Endothelial cell (in vitro differentiated cells): Measurements from ENCODE around the gene HSF2. TPM values are rescaled to one million over a fixed set of nuclear protein-coding genes. Genes with fewer than 3 reads are reported as not detected.

Source experiments
- DNase-seq: peaks from one replicate; pipeline ENCODE4 v3.0.0; 2021; ENCODE audit warnings: low spot score
- H3K27ac Mint-ChIP-seq: one replicate; pipeline ENCODE4 v1.8.0; 2021; ENCODE audit warnings: mixed read lengths, inconsistent platforms; ENCODE audit not compliant: unreplicated experiment
- H3K27me3 Mint-ChIP-seq: one replicate; pipeline ENCODE4 v1.8.0; 2021; ENCODE audit warnings: mild to moderate bottlenecking, moderate library complexity, mixed read lengths, inconsistent platforms; ENCODE audit not compliant: unreplicated experiment
- H3K36me3 Mint-ChIP-seq: one replicate; pipeline ENCODE4 v1.8.0; 2021; ENCODE audit warnings: mild to moderate bottlenecking, low read depth, mixed read lengths, inconsistent platforms; ENCODE audit not compliant: unreplicated experiment
- H3K4me1 Mint-ChIP-seq: one replicate; pipeline ENCODE4 v1.8.0; 2021; ENCODE audit warnings: mild to moderate bottlenecking, mixed read lengths, inconsistent platforms; ENCODE audit not compliant: unreplicated experiment
- H3K4me3 Mint-ChIP-seq: one replicate; pipeline ENCODE4 v1.8.0; 2021; ENCODE audit warnings: mild to moderate bottlenecking, mixed read lengths, inconsistent platforms; ENCODE audit not compliant: unreplicated experiment
- H3K9me3 Mint-ChIP-seq: one replicate; pipeline ENCODE4 v1.8.0; 2021; ENCODE audit warnings: mixed read lengths, inconsistent platforms; ENCODE audit not compliant: unreplicated experiment
- CTCF ChIP-seq: fragments of 200-600 bp; sonication (generic); IDR thresholded peaks from one replicate; pipeline ENCODE4 v1.5.0; 2021; ENCODE audit warnings: antibody characterized with exemption; ENCODE audit not compliant: unreplicated experiment
- total RNA-seq: library from RNA; stranded (reverse); fragmentation: NEBNext Ultra II Directional; extraction: Animal tissue kit (Norgen Biotek cat#: 25700); gene quantifications from one replicate; pipeline ENCODE4 v1.2.1, GENCODE V29; 2021; ENCODE audit not compliant: unreplicated experiment

HSF2 gene
- total RNA-seq, 1 donor from 2014 or later = 13.9 TPM

- H3K36me3 Mint-ChIP-seq = no peaks in the 10 kb centered on the region
- peaks cover 20% of the 10 kb centered on the region for H3K4me1 Mint-ChIP-seq
- no peak overlapping the region for H3K27ac Mint-ChIP-seq
- H3K4me3 Mint-ChIP-seq = no peak overlapping the region
- TF ChIP-seq CTCF = peak; percentile 39
- H3K9me3 Mint-ChIP-seq = no peaks in the 10 kb centered on the region
- DNase-seq = no peak
- peaks cover 1% of the 10 kb centered on the region for H3K27me3 Mint-ChIP-seq
Observed at GRCh38 chr6:122405417-122405816, 6.0 kb downstream of the HSF2 start.

- DNase-seq = no peak
- Mint-ChIP-seq H3K27ac (no peak overlapping the region), H3K27me3 (peaks cover 1% of the 10 kb centered on the region), H3K36me3 (no peaks in the 10 kb centered on the region), H3K4me3 (no peak overlapping the region), H3K9me3 (no peaks in the 10 kb centered on the region), H3K4me1 (peaks cover 12% of the 10 kb centered on the region)
- TF ChIP-seq CTCF = no peak
Observed at GRCh38 chr6:122406187-122406586, 6.7 kb downstream of the HSF2 start.

GRCh38 chr6:122407712-122408111 is 8.3 kb downstream of the HSF2 start:
- no peak for TF ChIP-seq CTCF
- Mint-ChIP-seq H3K4me1 (peaks cover 11% of the 10 kb centered on the region), H3K27me3 (peaks cover 1% of the 10 kb centered on the region), H3K9me3 (no peaks in the 10 kb centered on the region), H3K36me3 (no peaks in the 10 kb centered on the region), H3K27ac (no peak overlapping the region), H3K4me3 (no peak overlapping the region)
- no peak for DNase-seq

DNA sequence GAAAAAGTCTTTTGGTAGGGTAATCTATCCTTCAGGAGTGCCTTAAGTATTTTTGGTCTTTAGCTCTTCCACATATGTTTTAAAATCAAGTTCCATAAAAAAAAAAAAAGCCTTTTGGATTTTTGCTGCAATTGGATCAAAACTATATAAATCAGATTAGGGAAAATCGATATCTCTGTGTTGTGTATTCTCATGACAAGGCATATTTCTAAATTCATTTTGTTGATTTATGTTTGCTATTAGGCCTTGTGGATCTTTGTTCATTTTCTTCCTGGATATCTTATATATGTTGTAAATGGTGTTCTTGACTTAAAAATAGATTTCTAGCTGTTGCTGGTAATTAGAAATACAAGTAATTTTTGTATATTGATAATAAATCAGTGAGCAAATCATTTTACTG is 8.8 kb downstream of the HSF2 start:
- Mint-ChIP-seq H3K36me3 (no peaks in the 10 kb centered on the region), H3K9me3 (no peaks in the 10 kb centered on the region), H3K4me1 (peaks cover 11% of the 10 kb centered on the region), H3K27me3 (peaks cover 1% of the 10 kb centered on the region), H3K27ac (no peak overlapping the region), H3K4me3 (no peak overlapping the region)
- TF ChIP-seq CTCF = no peak
- DNase-seq = no peak

DNA sequence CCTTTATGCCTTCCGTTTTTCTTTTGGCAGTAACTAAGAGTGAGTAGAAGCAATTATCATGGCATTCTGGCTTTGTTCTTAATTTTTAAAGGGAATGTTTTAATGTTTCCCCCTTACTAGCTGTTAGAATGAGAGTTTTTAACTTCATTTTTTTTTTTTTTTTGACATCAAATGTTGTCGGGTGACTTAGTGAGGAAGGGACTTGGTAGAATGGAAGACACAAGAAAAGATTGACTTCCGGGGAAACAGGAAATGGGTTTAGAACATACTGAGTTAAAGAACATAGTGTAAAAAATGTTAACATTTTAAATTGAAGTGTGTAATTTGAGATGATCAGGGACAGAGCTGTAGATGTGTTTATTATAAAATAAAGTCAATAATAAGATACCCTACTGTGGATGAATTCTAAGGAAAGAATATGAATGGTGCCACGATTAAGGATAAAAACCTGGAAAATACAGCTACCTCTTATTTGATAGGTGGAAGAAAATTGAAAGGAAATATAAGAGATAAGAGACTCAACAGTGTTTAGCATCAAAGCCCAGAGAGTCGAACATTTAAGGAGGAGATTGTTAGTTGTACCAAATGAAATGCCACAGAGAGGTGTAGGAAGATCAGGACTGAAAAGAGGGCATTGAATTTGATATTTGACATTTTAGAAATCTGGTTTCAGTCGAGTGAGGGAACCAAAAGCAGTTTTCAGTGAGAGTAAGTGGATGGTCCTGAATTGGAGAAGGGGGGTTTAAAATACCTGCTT is 9.4 kb downstream of the HSF2 start:
- H3K27ac Mint-ChIP-seq = no peak overlapping the region
- peaks cover 10% of the 10 kb centered on the region for H3K4me1 Mint-ChIP-seq
- peaks cover 1% of the 10 kb centered on the region for H3K27me3 Mint-ChIP-seq
- no peaks in the 10 kb centered on the region for H3K36me3 Mint-ChIP-seq
- H3K9me3 Mint-ChIP-seq = no peaks in the 10 kb centered on the region
- DNase-seq = no peak
- no peak for TF ChIP-seq CTCF
- no peak overlapping the region for H3K4me3 Mint-ChIP-seq
